ENCODE measurements around the gene BMPER.

The BMPER gene

DNA sequence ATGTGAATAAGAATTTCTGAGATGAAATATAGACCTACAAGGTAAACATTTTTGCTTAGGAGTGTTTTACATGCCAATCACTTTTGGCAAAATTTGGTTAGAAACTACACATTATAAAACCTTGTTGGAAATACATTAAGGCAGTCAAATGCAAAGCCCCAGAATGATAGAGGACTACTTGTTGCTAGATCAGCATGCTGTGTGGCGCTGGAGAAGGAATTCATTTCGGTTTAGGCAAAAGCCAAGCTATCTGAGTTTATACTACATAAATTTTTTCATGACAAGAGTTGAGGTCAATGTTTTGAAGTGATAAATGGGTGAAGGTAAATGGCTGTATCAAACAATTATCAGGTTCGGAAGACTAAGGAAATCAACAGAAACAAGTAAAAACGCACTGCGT lies 2.3 kb downstream of the BMPER start:
- TF ChIP-seq, protein P1, sequence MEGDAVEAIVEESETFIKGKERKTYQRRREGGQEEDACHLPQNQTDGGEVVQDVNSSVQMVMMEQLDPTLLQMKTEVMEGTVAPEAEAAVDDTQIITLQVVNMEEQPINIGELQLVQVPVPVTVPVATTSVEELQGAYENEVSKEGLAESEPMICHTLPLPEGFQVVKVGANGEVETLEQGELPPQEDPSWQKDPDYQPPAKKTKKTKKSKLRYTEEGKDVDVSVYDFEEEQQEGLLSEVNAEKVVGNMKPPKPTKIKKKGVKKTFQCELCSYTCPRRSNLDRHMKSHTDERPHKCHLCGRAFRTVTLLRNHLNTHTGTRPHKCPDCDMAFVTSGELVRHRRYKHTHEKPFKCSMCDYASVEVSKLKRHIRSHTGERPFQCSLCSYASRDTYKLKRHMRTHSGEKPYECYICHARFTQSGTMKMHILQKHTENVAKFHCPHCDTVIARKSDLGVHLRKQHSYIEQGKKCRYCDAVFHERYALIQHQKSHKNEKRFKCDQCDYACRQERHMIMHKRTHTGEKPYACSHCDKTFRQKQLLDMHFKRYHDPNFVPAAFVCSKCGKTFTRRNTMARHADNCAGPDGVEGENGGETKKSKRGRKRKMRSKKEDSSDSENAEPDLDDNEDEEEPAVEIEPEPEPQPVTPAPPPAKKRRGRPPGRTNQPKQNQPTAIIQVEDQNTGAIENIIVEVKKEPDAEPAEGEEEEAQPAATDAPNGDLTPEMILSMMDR (IDR thresholded peaks at IDR 0.05; ENCODE audit: borderline replicate concordance, control extremely low read depth, extremely low read depth, insufficient read depth, missing control alignments), result no peak
- no peak for DNase-seq (ENCODE audit: low spot score)
- in situ Hi-C loops (cut with MboI; ENCODE audit: low sequenced_read_pairs, unreplicated experiment), result no loop called here

DNA sequence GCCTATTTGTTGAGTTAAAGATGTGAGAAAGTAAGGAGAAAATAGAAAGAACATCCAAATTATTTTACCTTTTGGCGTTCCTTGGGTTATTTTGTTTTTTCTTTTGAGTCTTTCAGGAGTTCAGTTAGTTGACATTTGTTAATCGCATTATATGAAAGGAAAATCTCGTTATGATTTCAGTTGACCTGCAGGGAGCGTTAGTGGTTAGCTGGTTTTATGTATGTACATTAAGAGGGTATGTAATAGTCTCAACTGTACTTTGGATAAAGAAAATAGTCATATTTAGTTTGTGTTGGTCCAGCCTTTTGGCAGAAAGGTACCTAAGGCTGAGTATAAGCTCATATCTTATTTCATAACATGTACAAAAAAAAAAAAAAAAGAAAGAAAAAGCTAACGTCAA lies 4.0 kb downstream of the BMPER start:
- TF ChIP-seq, protein P1 (IDR thresholded peaks at IDR 0.05; ENCODE audit: borderline replicate concordance, control extremely low read depth, extremely low read depth, insufficient read depth, missing control alignments), result no peak
- in situ Hi-C loops (cut with MboI; ENCODE audit: low sequenced_read_pairs, unreplicated experiment), result no loop called here
- no peak for DNase-seq (ENCODE audit: low spot score)

DNA sequence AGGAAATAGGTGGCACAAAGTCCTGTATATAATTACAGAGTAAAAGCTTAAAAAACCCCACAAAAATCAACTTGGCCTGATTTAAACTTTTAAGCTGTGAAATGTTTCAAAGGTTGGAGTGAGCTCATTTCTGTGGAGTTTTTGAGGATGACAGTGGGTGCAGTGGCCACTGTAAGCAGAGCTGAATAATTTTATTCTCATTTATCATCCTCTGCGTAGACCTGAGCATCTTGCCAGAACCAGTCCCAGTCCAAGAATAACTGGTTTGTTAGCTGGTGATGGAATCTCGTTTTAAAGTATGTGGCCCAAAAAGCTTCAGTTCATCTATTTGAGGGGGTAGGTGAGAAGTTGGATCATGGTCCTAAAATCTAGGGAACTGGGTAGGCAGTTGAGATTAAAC lies 4.4 kb downstream of the BMPER start:
- DNase-seq (ENCODE audit: low spot score), result no peak
- TF ChIP-seq, protein P1 (IDR thresholded peaks at IDR 0.05; ENCODE audit: borderline replicate concordance, control extremely low read depth, extremely low read depth, insufficient read depth, missing control alignments), result no peak
- in situ Hi-C loops (cut with MboI; ENCODE audit: low sequenced_read_pairs, unreplicated experiment), result no loop called here

DNA sequence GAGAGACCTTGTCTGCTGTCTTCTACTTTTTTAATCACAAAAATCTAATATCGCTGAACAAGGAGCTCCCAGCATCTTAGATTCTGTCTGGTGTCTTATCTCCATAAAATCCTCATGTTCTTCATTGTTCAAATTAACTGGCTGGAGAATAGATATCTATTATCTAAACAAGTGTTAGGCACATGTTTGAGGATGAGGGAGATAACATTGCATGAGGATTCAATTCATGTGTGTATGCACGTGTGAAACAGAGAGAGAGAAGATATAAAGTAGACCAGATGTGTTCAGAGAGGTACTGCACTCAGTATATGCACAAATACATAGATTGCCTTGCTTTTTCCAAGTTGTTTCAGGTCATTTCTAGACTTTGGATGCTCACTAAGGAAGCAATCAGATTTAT lies 5.4 kb downstream of the BMPER start:
- TF ChIP-seq, protein P1 (IDR thresholded peaks at IDR 0.05; ENCODE audit: borderline replicate concordance, control extremely low read depth, extremely low read depth, insufficient read depth, missing control alignments), result no peak
- in situ Hi-C loops (cut with MboI; ENCODE audit: low sequenced_read_pairs, unreplicated experiment), result no loop called here
- DNase-seq (ENCODE audit: low spot score), result no peak

DNA sequence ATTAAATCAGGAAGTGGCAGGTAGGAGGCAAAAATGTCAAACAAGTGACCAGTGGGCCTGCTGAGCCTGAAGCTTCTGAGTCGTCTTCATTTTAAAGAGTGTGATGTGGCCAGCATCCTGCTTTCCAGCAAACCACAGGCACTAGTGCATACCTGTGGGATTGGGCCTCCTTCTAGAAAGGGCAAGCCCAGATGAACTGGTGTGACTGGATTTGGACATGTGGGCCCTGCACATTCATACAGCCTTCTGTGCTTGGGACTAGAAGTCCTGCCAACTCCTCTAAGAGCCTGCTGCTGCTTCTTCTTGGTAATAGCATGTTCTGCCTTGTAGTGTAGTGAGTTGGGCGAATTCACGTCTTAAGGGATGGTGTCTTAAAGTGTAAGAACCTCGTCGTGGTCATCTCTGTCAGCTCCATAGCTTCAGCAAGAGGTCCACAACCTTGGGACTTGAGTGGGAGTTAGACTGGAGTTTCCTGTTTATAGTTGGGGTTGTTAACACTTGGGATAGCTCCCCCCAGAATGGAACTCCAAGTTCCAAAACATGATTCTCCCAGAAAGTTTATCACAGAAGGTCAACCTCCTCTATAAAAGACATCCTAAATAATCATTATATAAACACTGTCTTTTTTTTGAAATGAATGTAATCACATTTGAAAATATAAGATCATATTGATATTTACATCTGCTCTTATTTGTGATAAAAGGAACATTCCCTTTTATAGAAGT lies 11.2 kb downstream of the BMPER start:
- in situ Hi-C loops (cut with MboI; ENCODE audit: low sequenced_read_pairs, unreplicated experiment), result no loop called here
- TF ChIP-seq, protein P1 (IDR thresholded peaks at IDR 0.05; ENCODE audit: borderline replicate concordance, control extremely low read depth, extremely low read depth, insufficient read depth, missing control alignments), result no peak
- DNase-seq (ENCODE audit: low spot score), result no peak

DNA sequence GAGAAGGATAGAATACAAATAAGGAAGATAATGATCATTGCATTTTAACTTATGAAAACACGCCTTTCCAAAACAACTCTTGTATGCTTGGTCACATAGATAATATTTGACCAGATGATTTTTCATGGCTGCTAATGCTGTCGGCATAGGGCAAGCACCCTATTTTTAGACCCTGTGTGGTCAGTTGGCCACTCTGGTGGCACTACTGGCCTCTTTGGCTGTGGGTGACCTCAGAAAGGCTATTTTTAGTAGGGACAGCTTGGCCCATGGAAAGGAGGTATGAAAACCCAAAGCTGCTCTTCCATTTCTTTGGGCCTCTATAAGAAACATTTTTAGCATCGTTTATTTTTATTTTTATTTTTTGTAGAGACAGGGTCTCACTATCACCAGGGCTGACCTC lies 12.3 kb downstream of the BMPER start:
- in situ Hi-C loops (cut with MboI; ENCODE audit: low sequenced_read_pairs, unreplicated experiment), result no loop called here
- TF ChIP-seq, protein P1 (IDR thresholded peaks at IDR 0.05; ENCODE audit: borderline replicate concordance, control extremely low read depth, extremely low read depth, insufficient read depth, missing control alignments), result no peak
- no peak for DNase-seq (ENCODE audit: low spot score)

All from GM13976 (cell line).